Putamen (tissue), 1 donor: ENCODE results near the gene LHFPL2.

ENCODE experiments used
- DNase-seq: peaks from one replicate; pipeline ENCODE4 v3.0.0-alpha.2; 2016; ENCODE audit warnings: low spot score

Gene LHFPL2

GRCh38 chr5:78522476-78523260, 125.9 kb downstream of the LHFPL2 start:
- no peak for DNase-seq

- DNase-seq, result no peak
These were observed 127.1 kb downstream of the LHFPL2 start for GRCh38 chr5:78521455-78521854.

GRCh38 chr5:78519198-78519941, 129.2 kb downstream of the LHFPL2 start:
- DNase-seq, result no peak

- no peak for DNase-seq
These were observed 130.0 kb downstream of the LHFPL2 start for GRCh38 chr5:78518365-78519197.

GRCh38 chr5:78515670-78516069, 132.9 kb downstream of the LHFPL2 start:
- DNase-seq, result no peak

GRCh38 chr5:78514427-78515330, 133.9 kb downstream of the LHFPL2 start:
- DNase-seq, result no peak

GRCh38 chr5:78513441-78513840, 135.1 kb downstream of the LHFPL2 start:
- DNase-seq, result no peak

- DNase-seq, result no peak
These were observed 136.1 kb downstream of the LHFPL2 start for GRCh38 chr5:78512435-78512834.

GRCh38 chr5:78511121-78511906, 137.3 kb downstream of the LHFPL2 start:
- no peak for DNase-seq

- DNase-seq, result no peak
These were observed 138.4 kb downstream of the LHFPL2 start for GRCh38 chr5:78509884-78510769.

GRCh38 chr5:78509145-78509865, 139.3 kb downstream of the LHFPL2 start:
- DNase-seq, result no peak

GRCh38 chr5:78508186-78508765, 140.3 kb downstream of the LHFPL2 start:
- DNase-seq, result no peak

- no peak for DNase-seq
These were observed 141.0 kb downstream of the LHFPL2 start for GRCh38 chr5:78507531-78507930.

GRCh38 chr5:78506261-78507024, 142.1 kb downstream of the LHFPL2 start:
- peak; percentile 50 for DNase-seq

- DNase-seq, result no peak
These were observed 142.7 kb downstream of the LHFPL2 start for GRCh38 chr5:78505860-78506259.

GRCh38 chr5:78504704-78505677, 143.6 kb downstream of the LHFPL2 start:
- DNase-seq, result peak; percentile 93
